Esophagus muscularis mucosa (tissue), 4 donors: ENCODE results near the gene KCNG4. TPM values are rescaled to one million over a fixed set of nuclear protein-coding genes. Genes with fewer than 3 reads are reported as not detected.

Experiments used
- DNase-seq: peaks from one replicate; pipeline ENCODE4 v3.0.0-alpha.2; 2017; ENCODE audit errors: extremely low spot score
- H3K27ac ChIP-seq, 4 donors: fragments of 200-600 bp; sonication (generic); replicated peaks in 1 of 4; 1 replicate in 3 of 4; 2 replicates in 1 of 4; pipeline ENCODE4 v1.5.1; 2016 to 2019; ENCODE audit warnings: mild to moderate bottlenecking in 1 of 4
- H3K27me3 ChIP-seq, 4 donors: fragments of 200-600 bp; sonication (generic); one replicate each; pipeline versions ENCODE4 v1.5.1 to v1.6.0; 2016 to 2019
- H3K36me3 ChIP-seq, 4 donors: fragments of 200-600 bp; sonication (generic); one replicate each; pipeline ENCODE4 v1.5.1; 2016 to 2019
- H3K4me1 ChIP-seq, 4 donors: fragments of 200-600 bp; sonication (generic); one replicate each; pipeline ENCODE4 v1.5.1; 2016 to 2019
- H3K4me3 ChIP-seq, 4 donors: fragments of 200-600 bp; sonication (generic); 1 replicate in 2 of 4; 2 replicates in 2 of 4; pipeline ENCODE4 v1.5.1; 2016 to 2019; ENCODE audit warnings: mild to moderate bottlenecking in 4 of 4, moderate library complexity in 1 of 4
- H3K9me3 ChIP-seq, 4 donors: fragments of 200-600 bp; sonication (generic); 1 replicate in 3 of 4; 2 replicates in 1 of 4; pipeline ENCODE4 v1.5.1; 2016 to 2019
- CTCF ChIP-seq, 3 experiments: fragments of 200-600 bp in 2 of 3; fragments of 450-650 bp in 1 of 3; sonication (generic) in 2 of 3; IDR thresholded peaks; one replicate each; pipeline ENCODE4 v1.5.1; 2017 to 2019; ENCODE audit warnings: antibody characterized with exemption in 3 of 3, mild to moderate bottlenecking in 2 of 3, moderate library complexity in 1 of 3
- EP300 ChIP-seq: sonication (generic); formaldehyde crosslinking; IDR thresholded peaks from one replicate; pipeline ENCODE4 v1.6.1; 2017; ENCODE audit warnings: antibody characterized with exemption
- POLR2A ChIP-seq: fragments of 450-650 bp; IDR thresholded peaks from one replicate; pipeline ENCODE4 v1.6.1; 2017; ENCODE audit warnings: antibody characterized with exemption, moderate library complexity, mild to moderate bottlenecking, low read depth
- POLR2AphosphoS5 ChIP-seq, 2 donors: sonication (generic); formaldehyde crosslinking; IDR thresholded peaks; one replicate each; pipeline ENCODE4 v1.6.1; 2017; ENCODE audit warnings: antibody characterized with exemption in 2 of 2
- WGBS: methylation state at CpG from one replicate; pipeline ENCODE4 v1.1.5; 2018; 5-methylcytosine and 5-hydroxymethylcytosine counted together
- intact Hi-C: fragments of 100-400 bp; cut with DNase I; formaldehyde crosslinking; loops from one replicate; pipeline ENCODE4 v1.15.1; 2023
- total RNA-seq, 4 donors: library from RNA; depleted of rRNA; stranded (reverse); fragments of >200 nt; gene quantifications; one replicate each; pipeline versions ENCODE4 v1.1.0 to v1.2.1, GENCODE V29; 2016

The KCNG4 gene
- total RNA-seq, 4 donors from 2014 or later: not detected

GRCh38 chr16:84274515-84274914 is 34.7 kb upstream of the KCNG4 start:
- intact Hi-C loops: no loop called here
- 93% methylated on average over 9 of the region's 9 CpGs for WGBS
- no peak for DNase-seq

GRCh38 chr16:84272740-84273320 is 33.0 kb upstream of the KCNG4 start:
- intact Hi-C loops: no loop called here
- Histone ChIP-seq H3K4me1 (no peaks in the 10 kb centered on the region), H3K36me3 (no peaks in the 10 kb centered on the region), H3K9me3 (no peaks in the 10 kb centered on the region), H3K4me3 (no peak overlapping the region), H3K27me3 (peaks cover 0 to 22% (median 0%) of the 10 kb centered on the region in 4 donors), H3K27ac (no peak overlapping the region)
- no peak for DNase-seq
- 31% methylated on average over 1 of the region's 1 CpG for WGBS
- TF ChIP-seq POLR2AphosphoS5 (IDR thresholded peaks at IDR 0.05) (no peak), POLR2A (no peak), CTCF (IDR thresholded peaks at IDR 0.05) (no peak), EP300 (no peak)

More at GRCh38 chr16:84274515-84274914, 34.7 kb upstream of the KCNG4 start:
- H3K27ac ChIP-seq: no peak overlapping the region
- no peaks in the 10 kb centered on the region for H3K9me3 ChIP-seq
- H3K4me1 ChIP-seq: no peaks in the 10 kb centered on the region
- no peak overlapping the region for H3K4me3 ChIP-seq
- no peaks in the 10 kb centered on the region for H3K36me3 ChIP-seq
- TF ChIP-seq POLR2A (no peak), POLR2AphosphoS5 (IDR thresholded peaks at IDR 0.05) (no peak), CTCF (IDR thresholded peaks at IDR 0.05) (no peak), EP300 (no peak)
- peaks cover 0 to 18% (median 0%) of the 10 kb centered on the region in 4 donors for H3K27me3 ChIP-seq

- DNase-seq: no peak
- no peaks in the 10 kb centered on the region for H3K36me3 ChIP-seq
- WGBS: 70% methylated on average over 4 of the region's 4 CpGs
- H3K27ac ChIP-seq: no peak overlapping the region
- H3K9me3 ChIP-seq: no peaks in the 10 kb centered on the region
- peaks cover 0 to 22% (median 0%) of the 10 kb centered on the region in 4 donors for H3K27me3 ChIP-seq
- intact Hi-C loops: no loop called here
- TF ChIP-seq CTCF (IDR thresholded peaks at IDR 0.05): no peak
- TF ChIP-seq POLR2A: no peak
- H3K4me1 ChIP-seq: no peaks in the 10 kb centered on the region
- H3K4me3 ChIP-seq: no peak overlapping the region
Observed at GRCh38 chr16:84271866-84272265, 32.1 kb upstream of the KCNG4 start.

DNA sequence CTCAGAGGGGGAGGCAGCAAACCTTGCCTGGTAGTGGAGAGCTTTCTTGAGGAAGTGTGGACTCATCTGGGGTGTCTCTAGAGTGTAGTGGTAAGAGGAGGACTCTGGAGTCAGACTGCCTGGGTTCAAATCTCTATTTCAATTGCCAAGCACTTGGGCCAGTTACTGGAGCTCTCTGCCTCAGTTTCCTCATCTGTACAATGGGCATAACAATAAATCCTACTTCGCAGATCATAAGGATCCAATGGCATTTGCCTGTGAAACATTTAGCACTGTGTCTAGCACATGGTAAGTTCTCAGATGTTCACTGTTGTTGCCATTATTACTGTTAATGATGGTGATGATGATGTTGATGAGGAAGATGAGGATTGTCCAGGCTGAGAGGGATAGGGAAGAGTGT is 31.2 kb upstream of the KCNG4 start:
- H3K4me3 ChIP-seq: no peak overlapping the region
- H3K27ac ChIP-seq: no peak overlapping the region
- no peaks in the 10 kb centered on the region for H3K36me3 ChIP-seq
- H3K27me3 ChIP-seq: peaks cover 0 to 22% (median 0%) of the 10 kb centered on the region in 4 donors
- no peaks in the 10 kb centered on the region for H3K9me3 ChIP-seq
- TF ChIP-seq CTCF (IDR thresholded peaks at IDR 0.05): no peak
- no peak for TF ChIP-seq POLR2A
- TF ChIP-seq EP300: no peak
- TF ChIP-seq POLR2AphosphoS5 (IDR thresholded peaks at IDR 0.05): no peak
- WGBS: 83% methylated on average over 1 of the region's 1 CpG
- DNase-seq: no peak
- no peaks in the 10 kb centered on the region for H3K4me1 ChIP-seq
- intact Hi-C loops: no loop called here

- Histone ChIP-seq H3K9me3 (no peaks in the 10 kb centered on the region), H3K27me3 (peaks cover 0 to 22% (median 0%) of the 10 kb centered on the region in 4 donors), H3K4me1 (no peaks in the 10 kb centered on the region), H3K4me3 (no peak overlapping the region), H3K36me3 (no peaks in the 10 kb centered on the region), H3K27ac (no peak overlapping the region)
- WGBS: 83% methylated on average over 10 of the region's 10 CpGs
- intact Hi-C loops: no loop called here
- no peak for DNase-seq
- no peak for TF ChIP-seq EP300
- no peak for TF ChIP-seq POLR2A
- no peak for TF ChIP-seq CTCF (IDR thresholded peaks at IDR 0.05)
- TF ChIP-seq POLR2AphosphoS5 (IDR thresholded peaks at IDR 0.05): no peak
Observed at GRCh38 chr16:84270531-84270930, 30.7 kb upstream of the KCNG4 start.
